ENCODE results near the gene PRR19. TPM values are rescaled to one million over a fixed set of nuclear protein-coding genes. Genes with fewer than 3 reads are reported as not detected.

Gene PRR19
- total RNA-seq, 6 experiments from 2014 or later = 0.67 to 2.0 (median 0.86) TPM

DNA sequence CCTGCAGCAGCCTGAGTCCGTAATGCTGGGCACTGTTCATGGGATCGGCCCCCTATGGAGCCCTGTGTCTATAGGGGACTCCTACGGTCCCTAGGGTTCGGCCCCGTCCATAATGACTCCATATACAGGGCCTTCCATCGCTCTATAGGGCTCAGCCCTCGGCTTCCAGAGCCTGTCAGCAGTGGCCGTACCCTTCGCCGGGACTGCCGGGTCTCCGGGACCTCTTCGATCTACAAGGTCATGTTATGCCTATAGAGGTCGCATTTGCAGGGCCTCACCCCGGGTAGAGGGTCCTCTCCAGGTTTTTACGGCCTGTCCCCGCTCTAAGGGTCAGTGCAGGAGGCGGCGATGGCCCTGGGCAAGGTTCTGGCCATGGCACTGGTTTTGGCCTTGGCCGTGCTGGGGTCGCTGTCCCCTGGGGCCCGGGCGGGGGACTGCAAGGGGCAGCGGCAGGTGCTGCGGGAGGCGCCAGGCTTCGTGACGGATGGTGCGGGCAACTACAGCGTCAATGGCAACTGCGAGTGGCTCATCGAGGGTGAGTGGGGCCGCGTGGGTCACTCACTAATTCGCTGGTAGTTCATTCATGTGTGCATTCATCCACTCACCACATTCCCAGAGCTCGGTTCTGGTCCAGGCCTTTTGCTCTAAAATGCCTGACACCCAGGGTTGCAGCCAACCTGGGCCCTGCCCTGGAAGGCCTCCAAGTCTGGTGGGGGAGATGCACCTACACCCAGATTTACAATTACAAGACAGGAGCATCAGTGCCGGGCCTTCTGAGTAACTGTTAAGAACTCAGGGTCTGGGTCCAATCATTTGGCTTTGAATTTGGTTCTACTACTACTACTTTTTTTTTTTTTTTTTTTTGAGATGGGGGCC, 24.2 kb downstream of the PRR19 start:
- H3K27ac Mint-ChIP-seq = peak overlapping the region; percentile 65
- peaks cover 36% of the 10 kb centered on the region for H3K4me1 Mint-ChIP-seq (ENCODE audit: low read depth)
- peak overlapping the region; percentile 88 for H3K4me3 Mint-ChIP-seq
- H3K9me3 Mint-ChIP-seq = no peaks in the 10 kb centered on the region
- no peak for DNase-seq
- H3K36me3 Mint-ChIP-seq (ENCODE audit: low read depth) = no peaks in the 10 kb centered on the region
- TF ChIP-seq, protein P1, sequence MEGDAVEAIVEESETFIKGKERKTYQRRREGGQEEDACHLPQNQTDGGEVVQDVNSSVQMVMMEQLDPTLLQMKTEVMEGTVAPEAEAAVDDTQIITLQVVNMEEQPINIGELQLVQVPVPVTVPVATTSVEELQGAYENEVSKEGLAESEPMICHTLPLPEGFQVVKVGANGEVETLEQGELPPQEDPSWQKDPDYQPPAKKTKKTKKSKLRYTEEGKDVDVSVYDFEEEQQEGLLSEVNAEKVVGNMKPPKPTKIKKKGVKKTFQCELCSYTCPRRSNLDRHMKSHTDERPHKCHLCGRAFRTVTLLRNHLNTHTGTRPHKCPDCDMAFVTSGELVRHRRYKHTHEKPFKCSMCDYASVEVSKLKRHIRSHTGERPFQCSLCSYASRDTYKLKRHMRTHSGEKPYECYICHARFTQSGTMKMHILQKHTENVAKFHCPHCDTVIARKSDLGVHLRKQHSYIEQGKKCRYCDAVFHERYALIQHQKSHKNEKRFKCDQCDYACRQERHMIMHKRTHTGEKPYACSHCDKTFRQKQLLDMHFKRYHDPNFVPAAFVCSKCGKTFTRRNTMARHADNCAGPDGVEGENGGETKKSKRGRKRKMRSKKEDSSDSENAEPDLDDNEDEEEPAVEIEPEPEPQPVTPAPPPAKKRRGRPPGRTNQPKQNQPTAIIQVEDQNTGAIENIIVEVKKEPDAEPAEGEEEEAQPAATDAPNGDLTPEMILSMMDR (IDR thresholded peaks at IDR 0.05) = peak; percentile 64
- peaks cover 18% of the 10 kb centered on the region for H3K27me3 Mint-ChIP-seq (ENCODE audit: insufficient read depth)

DNA sequence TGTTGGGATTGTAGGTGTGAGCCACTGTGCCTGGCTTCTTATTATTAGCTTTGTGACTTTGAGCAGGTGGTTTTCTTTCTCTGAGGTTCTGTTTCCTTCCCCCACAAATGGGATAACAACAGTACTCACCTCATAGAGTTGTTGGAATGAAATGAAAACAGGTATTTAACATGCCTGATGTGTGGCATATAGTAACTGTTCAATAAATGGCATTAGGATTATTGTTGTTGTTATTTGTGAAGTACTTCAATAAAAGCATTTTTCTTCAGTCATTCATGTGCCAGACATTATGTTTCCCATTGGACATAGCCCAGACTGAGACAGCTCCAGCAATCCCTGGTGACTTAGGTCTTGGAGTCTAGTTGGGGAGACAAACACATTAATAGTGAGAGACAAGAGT, 25.0 kb downstream of the PRR19 start:
- DNase-seq = no peak
- TF ChIP-seq, protein P1 (IDR thresholded peaks at IDR 0.05) = no peak
- Mint-ChIP-seq H3K27me3 (ENCODE audit: insufficient read depth) (peaks cover 11% of the 10 kb centered on the region), H3K4me3 (peak overlapping the region; percentile 88), H3K4me1 (ENCODE audit: low read depth) (peaks cover 36% of the 10 kb centered on the region), H3K9me3 (no peaks in the 10 kb centered on the region), H3K36me3 (ENCODE audit: low read depth) (no peaks in the 10 kb centered on the region), H3K27ac (no peak overlapping the region)

DNA sequence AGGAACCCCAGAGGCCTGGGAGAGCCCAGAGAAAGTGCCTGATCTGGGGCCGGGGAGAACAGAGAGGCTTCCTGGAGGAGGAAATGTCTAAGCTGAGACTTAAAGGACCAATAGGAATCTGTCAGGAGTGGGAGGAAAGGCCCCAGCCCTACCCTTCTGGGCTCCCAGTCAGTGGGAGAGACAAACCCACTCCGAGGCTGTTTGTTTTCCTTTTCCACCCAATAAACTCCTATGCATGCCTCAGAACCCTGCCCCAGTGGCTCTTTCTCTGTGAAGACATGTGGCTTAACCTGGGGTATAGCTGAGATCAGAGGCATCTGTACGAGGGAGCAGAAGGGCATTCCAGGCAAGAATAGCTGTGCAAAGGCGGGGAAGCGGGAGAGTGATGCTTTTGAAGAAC, 25.4 kb downstream of the PRR19 start:
- peaks cover 36% of the 10 kb centered on the region for H3K4me1 Mint-ChIP-seq (ENCODE audit: low read depth)

DNA sequence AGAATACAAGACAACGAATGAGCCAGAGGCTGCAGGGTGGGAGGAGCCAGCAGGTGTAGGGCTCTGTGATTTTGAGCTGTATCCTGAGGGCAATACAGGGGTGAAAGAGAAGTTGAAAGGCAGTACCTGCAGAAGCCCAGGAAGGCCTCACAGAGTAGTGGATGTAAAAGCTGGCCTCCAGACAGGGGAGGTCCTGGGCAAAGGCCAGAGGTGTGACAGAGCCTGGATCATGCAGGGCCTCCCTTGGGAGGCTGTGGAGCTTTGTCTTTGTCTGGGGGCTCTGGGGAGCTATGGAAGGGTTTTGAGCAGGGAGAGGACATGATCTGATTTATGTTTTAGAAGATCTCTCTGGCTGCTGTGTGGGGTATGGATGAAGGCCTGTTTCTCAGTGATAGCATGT, 26.2 kb downstream of the PRR19 start:
- Mint-ChIP-seq H3K4me1 (ENCODE audit: low read depth) (peaks cover 36% of the 10 kb centered on the region), H3K4me3 (no peak overlapping the region), H3K27ac (no peak overlapping the region), H3K9me3 (no peaks in the 10 kb centered on the region), H3K36me3 (ENCODE audit: low read depth) (no peaks in the 10 kb centered on the region), H3K27me3 (ENCODE audit: insufficient read depth) (peaks cover 4% of the 10 kb centered on the region)
- TF ChIP-seq, protein P1 (IDR thresholded peaks at IDR 0.05) = no peak
- DNase-seq = no peak

More for the DNA sequence above, 25.4 kb downstream of the PRR19 start:
- Mint-ChIP-seq H3K9me3 (no peaks in the 10 kb centered on the region), H3K27me3 (ENCODE audit: insufficient read depth) (peaks cover 7% of the 10 kb centered on the region), H3K27ac (no peak overlapping the region), H3K4me3 (peak overlapping the region; percentile 88), H3K36me3 (ENCODE audit: low read depth) (no peaks in the 10 kb centered on the region)
- no peak for DNase-seq
- TF ChIP-seq, protein P1 (IDR thresholded peaks at IDR 0.05) = no peak

DNA sequence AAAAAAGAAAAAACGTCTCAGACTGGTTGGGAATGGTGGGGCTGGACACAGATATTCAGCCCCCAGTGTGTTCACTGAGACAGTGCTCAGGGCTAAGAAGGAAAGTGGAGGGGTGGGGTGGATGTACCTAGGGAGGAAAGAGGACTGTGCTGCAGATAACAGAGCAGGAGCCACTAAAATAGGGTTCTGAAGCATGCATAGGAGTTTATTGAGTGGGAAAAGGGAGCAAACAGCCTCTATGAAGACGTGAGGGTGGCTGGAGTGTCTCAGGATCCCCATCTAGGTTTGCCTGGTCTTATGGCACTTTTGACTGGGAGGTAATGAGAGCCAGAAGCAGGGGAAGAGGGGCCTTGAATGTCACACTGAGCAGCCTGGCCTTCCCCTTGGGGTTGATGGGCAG, 26.9 kb downstream of the PRR19 start:
- no peak overlapping the region for H3K27ac Mint-ChIP-seq
- no peak for DNase-seq
- H3K9me3 Mint-ChIP-seq = no peaks in the 10 kb centered on the region
- TF ChIP-seq, protein P1 (IDR thresholded peaks at IDR 0.05) = no peak
- no peaks in the 10 kb centered on the region for H3K36me3 Mint-ChIP-seq (ENCODE audit: low read depth)
- peaks cover 36% of the 10 kb centered on the region for H3K4me1 Mint-ChIP-seq (ENCODE audit: low read depth)
- H3K27me3 Mint-ChIP-seq (ENCODE audit: insufficient read depth) = peaks cover 4% of the 10 kb centered on the region
- no peak overlapping the region for H3K4me3 Mint-ChIP-seq
